HCT116 (cell line): ENCODE data around the gene AMOT. TPM values are rescaled to one million over a fixed set of nuclear protein-coding genes. Genes with fewer than 3 reads are reported as not detected.

Experiments
- ATAC-seq: fragments of 200-7000 bp; cut with Tn5 transposase; 2 replicates; pipeline ENCODE4 v1.9.1; 2020; ENCODE audit warnings: mild to moderate bottlenecking, moderate library complexity
- BruUV-seq: library from RNA; stranded (reverse); fragments of 400-500 nt; replicated peaks from 2 replicates; lab custom pipeline; 2021; lab: Mats Ljungman, UMichigan
- CTCF ChIA-PET: fragments of 300-600 bp; sonication (Branson Sonifier 250); formaldehyde crosslinking; loops from one replicate; lab custom pipeline; 2021; ENCODE audit warnings: antibody characterized with exemption; lab: Charles Lee
- POLR2A ChIA-PET: fragments of 300-600, 350-600 bp; sonication (Branson Sonifier 250); formaldehyde crosslinking; loops from one replicate; lab custom pipeline; 2021; ENCODE audit warnings: antibody characterized with exemption; lab: Charles Lee
- RAD21 ChIA-PET, 2 experiments: fragments of 300-600 bp; sonication (Branson Sonifier 250); formaldehyde crosslinking; loops; one replicate each; lab custom pipeline; 2023; ENCODE audit warnings: low total read pairs in 2 of 2; ENCODE audit not compliant: uncharacterized antibody in 2 of 2, unreplicated experiment in 2 of 2, low non-redundant PET in 1 of 2; lab: Charles Lee
- DNase-seq: peaks from one replicate; pipeline ENCODE4 v3.0.0-alpha.2; 2010; ENCODE audit warnings: low read depth, low spot score
- H2AFZ ChIP-seq: fragments of 200-600 bp; shearing (Covaris generic), sonication (generic); 2 replicates; pipeline ENCODE4 v1.6.1; 2017; ENCODE audit warnings: low read depth, mixed run types, mixed read lengths, antibody characterized with exemption, low read length; ENCODE audit not compliant: poor library complexity, severe bottlenecking
- H3K27ac ChIP-seq: 2 replicates; pipeline ENCODE4 v1.5.1; 2012; ENCODE audit warnings: low read depth, low read length
- H3K27me3 ChIP-seq: fragments of 200-600 bp; sonication (generic); 2 replicates; pipeline ENCODE4 v1.6.1; 2016; ENCODE audit warnings: mixed run types, low read length, mixed read lengths; ENCODE audit not compliant: insufficient read depth
- H3K36me3 ChIP-seq, 2 experiments: fragments of 200-500 bp in 1 of 2; fragments of 200-600 bp in 1 of 2; sonication (Bioruptor generic) in 1 of 2; sonication (generic) in 1 of 2; 2 replicates each; pipeline versions ENCODE4 v1.5.1 to v1.6.1; 2014 to 2016; ENCODE audit warnings: low read length in 2 of 2, inconsistent platforms in 1 of 2, mixed read lengths in 1 of 2, mixed run types in 1 of 2; ENCODE audit not compliant: insufficient read depth in 2 of 2, control insufficient read depth in 1 of 2
- H3K4me1 ChIP-seq, 2 experiments: fragments of 200-600 bp in 1 of 2; sonication (generic) in 1 of 2; 2 replicates each; pipeline versions ENCODE4 v1.5.1 to v1.6.1; 2012 to 2017; ENCODE audit warnings: low read length in 2 of 2, inconsistent platforms in 1 of 2, mild to moderate bottlenecking in 1 of 2, mixed read lengths in 1 of 2, mixed run types in 1 of 2, moderate library complexity in 1 of 2; ENCODE audit not compliant: insufficient read depth in 2 of 2, control insufficient read depth in 1 of 2
- H3K4me2 ChIP-seq: fragments of 200-600 bp; sonication (generic); 2 replicates; pipeline ENCODE4 v1.6.1; 2017; ENCODE audit warnings: mixed run types, low read length, mixed read lengths
- H3K4me3 ChIP-seq, 2 experiments: fragments of 200-600 bp in 1 of 2; sonication (generic) in 1 of 2; replicated peaks in 1 of 2; 2 replicates each; pipeline ENCODE4 v1.5.1; 2011 to 2016; ENCODE audit warnings: low read length in 2 of 2, control low read depth in 1 of 2, low read depth in 1 of 2, mild to moderate bottlenecking in 1 of 2, mixed read lengths in 1 of 2, mixed run types in 1 of 2
- H3K79me2 ChIP-seq: fragments of 200-600 bp; sonication (generic); 2 replicates; pipeline ENCODE4 v1.6.1; 2017; ENCODE audit warnings: mild to moderate bottlenecking, mixed run types, low read length, moderate library complexity, mixed read lengths; ENCODE audit not compliant: insufficient read depth
- H3K9ac ChIP-seq: fragments of 200-600 bp; sonication (generic); 2 replicates; pipeline ENCODE4 v1.6.1; 2016; ENCODE audit warnings: low read length, mixed read lengths
- H3K9me2 ChIP-seq: fragments of 200-600 bp; sonication (generic), shearing (Covaris generic); 2 replicates; pipeline ENCODE4 v1.6.1; 2017; ENCODE audit warnings: mixed run types, mild to moderate bottlenecking, moderate library complexity; ENCODE audit not compliant: insufficient read depth
- H3K9me3 ChIP-seq, 2 experiments: fragments of 200-500 bp in 1 of 2; fragments of 200-600 bp in 1 of 2; sonication (Bioruptor generic) in 1 of 2; sonication (generic) in 1 of 2; 2 replicates each; pipeline ENCODE4 v1.6.1; 2014 to 2017; ENCODE audit warnings: low read length in 2 of 2, mixed read lengths in 2 of 2, inconsistent platforms in 1 of 2, low read depth in 1 of 2, mild to moderate bottlenecking in 1 of 2, mixed run types in 1 of 2, moderate library complexity in 1 of 2; ENCODE audit not compliant: control insufficient read depth in 1 of 2, insufficient read depth in 1 of 2
- H4K20me1 ChIP-seq: fragments of 200-600 bp; sonication (generic), shearing (Covaris generic); 2 replicates; pipeline ENCODE4 v1.6.1; 2017; ENCODE audit warnings: mixed run types, mild to moderate bottlenecking, moderate library complexity; ENCODE audit not compliant: insufficient read depth
- CBX3 ChIP-seq: IDR thresholded peaks from 2 replicates; pipeline ENCODE4 v1.6.1; 2012; ENCODE audit warnings: low read depth
- CTCF ChIP-seq, 3 experiments: fragments of 200-600 bp in 1 of 3; sonication (generic) in 1 of 3; IDR thresholded peaks in 2 of 3; conservative IDR thresholded peaks in 1 of 3; 2 replicates each; pipeline ENCODE4 v1.5.1; 2012 to 2017; ENCODE audit warnings: low read depth in 2 of 3, low read length in 2 of 3, antibody characterized with exemption in 1 of 3, borderline replicate concordance in 1 of 3, control low read depth in 1 of 3, mild to moderate bottlenecking in 1 of 3, mixed read lengths in 1 of 3, mixed run types in 1 of 3, moderate library complexity in 1 of 3; ENCODE audit not compliant: insufficient read depth in 1 of 3
- EGR1 ChIP-seq: IDR thresholded peaks from 2 replicates; pipeline ENCODE4 v1.6.1; 2012; ENCODE audit warnings: low read depth
- ELF1 ChIP-seq: IDR thresholded peaks from 2 replicates; pipeline ENCODE4 v1.6.1; 2012; ENCODE audit warnings: low read depth, borderline replicate concordance
- EZH2phosphoT487 ChIP-seq: fragments of 200-600 bp; IDR thresholded peaks from 2 replicates; pipeline ENCODE4 v1.6.1; 2018; ENCODE audit warnings: antibody characterized with exemption, borderline replicate concordance
- JUND ChIP-seq: IDR thresholded peaks from 2 replicates; pipeline ENCODE4 v1.6.1; 2012
- MAX ChIP-seq: IDR thresholded peaks from 2 replicates; pipeline ENCODE4 v1.6.1; 2012
- POLR2AphosphoS5 ChIP-seq: IDR thresholded peaks from 2 replicates; pipeline ENCODE4 v1.6.1; 2011; ENCODE audit warnings: mild to moderate bottlenecking, low read depth, low read length, moderate library complexity
- RAD21 ChIP-seq: IDR thresholded peaks from 2 replicates; pipeline ENCODE4 v1.6.1; 2012; ENCODE audit warnings: low read depth, mild to moderate bottlenecking
- REST ChIP-seq: IDR thresholded peaks from 2 replicates; pipeline ENCODE4 v1.6.1; 2012; ENCODE audit warnings: low read depth
- SIN3A ChIP-seq: IDR thresholded peaks from 2 replicates; pipeline ENCODE4 v1.6.1; 2012; ENCODE audit warnings: low read depth
- SRF ChIP-seq: IDR thresholded peaks from 2 replicates; pipeline ENCODE4 v1.6.1; 2012; ENCODE audit warnings: low read depth
- YY1 ChIP-seq: IDR thresholded peaks from 2 replicates; pipeline ENCODE4 v1.6.1; 2011; ENCODE audit warnings: low read length, low read depth, moderate library complexity, mild to moderate bottlenecking; ENCODE audit not compliant: insufficient replicate concordance; ENCODE audit errors: extremely low read depth
- ZBTB33 ChIP-seq: IDR thresholded peaks from 2 replicates; pipeline ENCODE4 v1.6.1; 2011; ENCODE audit warnings: mild to moderate bottlenecking, low read length, moderate library complexity; ENCODE audit not compliant: insufficient replicate concordance; ENCODE audit errors: extremely low read depth
- ZFX ChIP-seq: fragments of 450-650 bp; IDR thresholded peaks from 2 replicates; pipeline ENCODE4 v1.6.1; 2017
- ZNF274 ChIP-seq: fragments of 200-500 bp; sonication (Bioruptor generic); IDR thresholded peaks from 2 replicates; pipeline ENCODE4 v1.6.1; 2014; ENCODE audit warnings: mild to moderate bottlenecking, low read depth, low read length, inconsistent platforms
- intact Hi-C: fragments of 100-400 bp; cut with micrococcal nuclease; formaldehyde crosslinking; loops from 2 replicates; pipeline ENCODE4 v1.10.0; 2022
- total RNA-seq: library from RNA; stranded (reverse); gene quantifications from one replicate; pipeline ENCODE4 v1.2.1, GENCODE V29; 2021; ENCODE audit not compliant: unreplicated experiment

AMOT gene
- total RNA-seq, 1 experiment from 2014 or later: 7.7 TPM

- no peaks in the 10 kb centered on the region for H3K9me2 ChIP-seq
- no TSS peak for BruUV-seq
- ATAC-seq: no peak
- H4K20me1 ChIP-seq: no peaks in the 10 kb centered on the region
- H3K9ac ChIP-seq: no peak overlapping the region
- RAD21 ChIA-PET: no interaction called here
- H3K36me3 ChIP-seq: no peaks in the 10 kb centered on the region
- no peaks in the 10 kb centered on the region for H3K79me2 ChIP-seq
- no peaks in the 10 kb centered on the region for H3K9me3 ChIP-seq
- no peaks in the 10 kb centered on the region for H3K27me3 ChIP-seq
- CTCF ChIA-PET: no interaction called here
- H3K4me2 ChIP-seq: no peak overlapping the region
- H2AFZ ChIP-seq: no peak overlapping the region
- DNase-seq: no peak
- intact Hi-C loops: no loop called here
- H3K27ac ChIP-seq: no peak overlapping the region
- H3K4me3 ChIP-seq: no peak overlapping the region
- no peaks in the 10 kb centered on the region for H3K4me1 ChIP-seq
- POLR2A ChIA-PET: no interaction called here
- TF ChIP-seq YY1 (no peak), POLR2AphosphoS5 (no peak), EGR1 (no peak), RAD21 (no peak), SIN3A (no peak), ELF1 (no peak), CBX3 (no peak), ZBTB33 (no peak), ZNF274 (no peak), ZFX (no peak), SRF (no peak), CTCF (IDR thresholded peaks at IDR 0.05 in 2 of 3, conservative IDR thresholded peaks at IDR 0.05 in 1 of 3; ENCODE audit: borderline replicate concordance in 1 of 3, insufficient read depth in 1 of 3, low read depth in 2 of 3, low read length in 2 of 3) (no peak), MAX (no peak), EZH2phosphoT487 (no peak), REST (no peak), JUND (no peak)
Observed at GRCh38 chrX:112889400-112889799, 48.8 kb upstream of the AMOT start.
